Pericardium fibroblast (primary cell): ENCODE data around the gene RPS26. TPM values are rescaled to one million over a fixed set of nuclear protein-coding genes. Genes with fewer than 3 reads are reported as not detected.

Experiments
- total RNA-seq: library from RNA; depleted of rRNA; stranded (reverse); fragments of >200 nt; gene quantifications from 2 replicates; pipeline ENCODE4 v1.2.3, GENCODE V29; 2015

Gene RPS26
- 1,091 and 4,343 TPM in 2 replicates for total RNA-seq

DNA sequence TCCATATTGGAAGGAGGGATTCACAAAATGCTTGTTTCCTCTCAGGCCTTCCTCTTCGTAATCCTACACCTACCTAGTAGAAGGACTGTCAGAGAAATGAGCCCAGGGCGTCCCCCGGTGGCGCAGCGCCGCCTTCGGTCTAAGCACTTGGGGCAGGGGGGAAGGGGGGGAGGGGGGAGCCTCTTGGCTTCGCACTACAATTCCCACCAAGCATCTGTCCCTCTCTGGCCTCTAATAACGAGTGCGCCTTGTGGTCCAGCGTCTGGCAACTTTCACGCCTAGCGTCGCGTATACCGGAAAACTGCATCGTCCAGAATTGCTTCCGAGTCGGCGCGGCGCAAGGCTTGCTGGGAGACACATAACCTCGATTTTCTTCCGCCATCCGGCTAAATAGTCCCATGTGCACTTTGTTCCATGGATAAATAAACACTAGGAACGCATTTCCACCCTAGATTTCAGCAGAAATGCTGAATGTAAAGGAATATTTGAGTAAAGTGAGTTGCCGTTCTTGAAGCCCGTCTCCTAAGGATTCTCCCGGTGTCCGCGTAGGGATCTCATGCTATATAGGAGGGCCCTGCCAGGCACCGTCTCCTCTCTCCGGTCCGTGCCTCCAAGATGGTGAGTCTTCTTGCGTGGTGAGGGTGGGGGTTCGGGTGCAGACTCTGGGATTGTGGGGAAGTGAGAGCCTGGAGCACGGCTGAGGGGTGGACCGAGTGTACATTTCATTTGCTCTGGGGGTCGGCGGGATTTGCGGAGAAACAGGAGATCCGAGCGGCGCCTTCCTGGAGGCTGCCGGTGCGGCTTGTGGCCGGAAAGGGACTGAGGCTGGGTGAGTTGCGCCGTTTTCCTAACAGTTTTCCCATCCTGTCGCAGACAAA lies at the start of gene RPS26:
Gene RPS26, plus strand, starts transcription at position 367 of the 878 bp plus-strand sequence. Its CDS starts 249 bp downstream, at position 616.

DNA sequence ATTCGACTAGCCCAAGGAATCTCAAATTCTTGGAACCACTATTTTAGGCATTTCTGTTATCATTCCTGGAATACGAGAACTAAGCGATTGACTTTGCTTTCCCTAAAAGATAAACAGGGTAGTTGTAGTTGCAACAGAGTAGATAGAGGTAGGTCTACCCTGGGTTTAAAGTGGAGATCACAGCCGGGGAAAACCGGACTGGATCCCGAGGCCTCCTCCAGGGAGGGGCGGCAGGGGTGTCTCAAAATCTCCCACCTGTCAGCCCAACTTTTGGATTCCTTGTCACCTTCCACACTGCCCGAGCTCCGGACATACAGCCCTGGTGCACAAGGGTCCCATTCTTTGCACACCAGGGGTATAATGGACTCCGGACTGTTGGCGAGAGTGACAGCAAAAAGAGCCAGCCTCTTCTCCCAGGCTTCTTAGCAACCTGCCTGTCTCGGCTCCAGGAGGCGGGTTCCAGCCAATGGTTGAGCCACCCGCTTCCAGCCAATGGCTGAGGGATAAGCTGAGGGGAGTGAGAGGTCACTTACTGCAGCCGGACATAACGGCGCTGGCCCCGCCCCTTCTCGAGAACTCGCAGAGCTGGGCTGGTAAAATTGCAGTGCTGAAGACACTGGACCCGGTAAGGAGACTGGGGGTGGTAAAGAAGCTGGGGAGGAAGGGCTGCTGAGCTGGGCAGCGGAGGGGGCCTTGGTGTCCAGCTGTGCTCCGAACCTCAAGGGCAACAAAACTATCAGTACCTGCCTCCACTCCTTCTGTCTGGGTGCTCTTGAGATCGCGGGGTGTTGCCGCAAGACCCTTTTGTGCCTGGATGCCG lies 44.8 kb upstream of the RPS26 start, which contains the start of gene SUOX:
Gene SUOX, plus strand, starts transcription at position 562 of the 820 bp plus-strand sequence. CDS start 4,946 bp downstream, outside the sequence.

GRCh38 chr12:56020423-56021184 lies 21.1 kb upstream of the RPS26 start, which contains the start of gene IKZF4:
IKZF4 (plus strand) TSS chr12:56021043; CDS start chr12:56021494, 451 bp downstream.

GRCh38 chr12:56079723-56080555 lies 38.2 kb downstream of the RPS26 start, which contains the start of gene ERBB3:
ERBB3 (plus strand) TSS chr12:56080165; CDS start chr12:56080301, 136 bp downstream.

Other genes with a start within 250 kb of the RPS26 start
- gene SARNP, start 224.2 kb upstream of the RPS26 start, total RNA-seq, result 81.9 and 98.8 TPM in 2 replicates
- 18.8 and 28.9 TPM in 2 replicates for gene ORMDL2, start 223.9 kb upstream of the RPS26 start, total RNA-seq
- 32.1 and 38.2 TPM in 2 replicates for gene DNAJC14, start 212.3 kb upstream of the RPS26 start, total RNA-seq
- gene MMP19, start 199.0 kb upstream of the RPS26 start, total RNA-seq, result 20.8 and 25.9 TPM in 2 replicates
- 29.2 and 38.9 TPM in 2 replicates for gene PYM1, start 114.0 kb upstream of the RPS26 start, total RNA-seq
- gene DGKA, start 110.8 kb upstream of the RPS26 start, total RNA-seq, result 23.0 and 53.5 TPM in 2 replicates
- 0.47 TPM in 1 of 2 replicates, not detected in the other for gene PMEL, start 75.9 kb upstream of the RPS26 start, total RNA-seq
- gene CDK2, start 75.1 kb upstream of the RPS26 start, total RNA-seq, result 10.5 and 17.5 TPM in 2 replicates
- 60.8 and 74.7 TPM in 2 replicates for gene RAB5B, start 67.8 kb upstream of the RPS26 start, total RNA-seq
- 7.8 and 12.0 TPM in 2 replicates for gene SUOX, start 44.6 kb upstream of the RPS26 start, total RNA-seq
- gene IKZF4, start 20.9 kb upstream of the RPS26 start, total RNA-seq, result 2.0 and 10.4 TPM in 2 replicates
- 1.9 and 4.2 TPM in 2 replicates for gene ERBB3, start 38.2 kb downstream of the RPS26 start, total RNA-seq
- 69.7 and 70.5 TPM in 2 replicates for gene PA2G4, start 62.6 kb downstream of the RPS26 start, total RNA-seq
- 4,540 and 5,963 TPM in 2 replicates for gene RPL41, start 74.7 kb downstream of the RPS26 start, total RNA-seq
- 2.2 and 3.4 TPM in 2 replicates for gene ZC3H10, start 76.3 kb downstream of the RPS26 start, total RNA-seq
- 104 and 207 TPM in 2 replicates for gene ESYT1, start 86.3 kb downstream of the RPS26 start, total RNA-seq
- 68.7 and 103 TPM in 2 replicates for gene MYL6B, start 110.7 kb downstream of the RPS26 start, total RNA-seq
- 1,218 and 3,228 TPM in 2 replicates for gene MYL6, start 116.4 kb downstream of the RPS26 start, total RNA-seq
- gene SMARCC2, start 147.6 kb downstream of the RPS26 start, total RNA-seq, result 30.8 and 40.4 TPM in 2 replicates
- 69.4 and 113 TPM in 2 replicates for gene RNF41, start 180.0 kb downstream of the RPS26 start, total RNA-seq
- 29.3 and 31.5 TPM in 2 replicates for gene NABP2, start 182.4 kb downstream of the RPS26 start, total RNA-seq
- gene SLC39A5, start 188.1 kb downstream of the RPS26 start, total RNA-seq, result not detected in 2 replicates
- 15.3 and 23.5 TPM in 2 replicates for gene ANKRD52, start 216.5 kb downstream of the RPS26 start, total RNA-seq
- gene COQ10A, start 225.0 kb downstream of the RPS26 start, total RNA-seq, result 12.5 and 13.9 TPM in 2 replicates